Stimulated activated CD4-positive, alpha-beta T cell treated with anti-CD3 and anti-CD28 coated beads, Interleukin-1b, Interleukin-23, amount 100 ng/mL, for 48 hours (primary cell): ENCODE results near the gene HOXA7.

Experiments used
- DNase-seq: peaks from one replicate; pipeline ENCODE4 v3.0.0-alpha.2; 2020

Gene HOXA7

DNA sequence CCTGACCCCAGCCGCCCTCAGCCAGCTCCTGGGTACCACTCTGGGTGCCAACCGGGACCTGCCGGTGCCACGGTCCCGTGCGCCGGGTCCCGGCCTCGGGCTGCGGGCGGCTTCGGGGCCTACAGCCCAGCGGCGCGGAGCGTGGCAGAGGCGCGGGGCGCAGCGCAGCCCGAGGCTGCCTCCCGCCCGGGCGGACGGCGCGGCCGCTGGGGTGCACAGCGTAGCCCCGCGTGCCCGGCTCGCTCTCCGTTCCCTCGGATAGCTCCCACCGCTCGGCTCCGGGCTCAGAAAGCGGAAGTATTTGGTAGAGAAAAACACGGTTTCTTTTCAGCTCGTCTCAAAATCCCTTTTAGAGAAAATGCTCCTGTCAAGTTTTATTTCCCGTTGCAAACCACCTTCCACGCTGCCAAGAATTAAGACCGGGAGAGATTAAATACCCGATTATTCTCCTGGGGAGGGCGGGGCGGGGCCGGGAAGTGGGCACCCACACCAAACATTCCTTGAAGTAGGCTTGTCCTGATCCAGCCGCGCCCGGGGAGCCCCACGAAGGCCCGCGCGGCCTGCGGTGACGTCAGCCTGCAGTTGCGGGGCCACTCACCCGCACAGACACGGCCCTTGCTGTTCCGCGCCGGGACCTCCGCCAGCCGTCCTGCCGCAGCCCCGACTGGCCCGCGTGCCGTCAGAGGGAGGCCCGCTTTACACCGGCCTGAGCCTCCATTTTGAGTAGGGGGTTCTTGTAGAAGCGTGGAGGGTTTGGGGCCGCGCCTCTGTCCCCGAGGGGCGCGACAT, 36.3 kb upstream of the HOXA7 start:
- DNase-seq: no peak

DNA sequence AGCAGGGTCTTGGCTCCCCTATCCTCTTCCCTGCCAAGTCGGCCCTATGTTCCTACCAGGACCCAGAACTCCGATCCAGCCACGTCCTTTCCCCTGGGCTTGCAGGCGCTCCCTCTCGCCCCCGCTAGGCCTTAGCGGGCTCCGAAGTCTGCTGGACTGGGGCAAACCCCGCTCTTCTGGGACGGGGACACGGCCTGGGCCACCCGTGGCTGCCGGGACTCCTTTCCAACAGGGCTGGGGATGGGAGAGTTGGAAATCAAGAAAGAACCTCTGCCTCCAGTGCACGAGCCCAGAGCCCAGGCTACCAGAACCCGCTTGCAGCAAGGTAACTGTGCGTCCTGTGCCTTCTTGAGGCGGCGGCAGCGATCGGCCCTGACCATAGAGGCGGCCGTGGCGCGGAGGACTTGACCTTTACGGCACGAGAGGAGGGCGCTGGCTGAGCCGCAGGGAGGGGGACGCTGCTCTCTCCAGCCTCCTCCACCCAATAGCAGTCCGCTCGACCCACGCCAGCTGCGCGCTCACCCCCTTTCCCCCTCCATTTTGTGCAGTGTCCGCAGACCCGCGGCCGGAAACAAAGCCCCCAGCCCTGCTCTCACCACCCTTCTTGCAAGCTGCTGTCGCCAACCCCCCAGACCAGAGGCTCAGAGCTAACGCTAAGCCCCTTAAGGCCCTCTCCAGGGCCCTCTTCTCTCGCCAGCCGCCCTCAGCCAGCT, 35.5 kb upstream of the HOXA7 start:
- DNase-seq: no peak

DNA sequence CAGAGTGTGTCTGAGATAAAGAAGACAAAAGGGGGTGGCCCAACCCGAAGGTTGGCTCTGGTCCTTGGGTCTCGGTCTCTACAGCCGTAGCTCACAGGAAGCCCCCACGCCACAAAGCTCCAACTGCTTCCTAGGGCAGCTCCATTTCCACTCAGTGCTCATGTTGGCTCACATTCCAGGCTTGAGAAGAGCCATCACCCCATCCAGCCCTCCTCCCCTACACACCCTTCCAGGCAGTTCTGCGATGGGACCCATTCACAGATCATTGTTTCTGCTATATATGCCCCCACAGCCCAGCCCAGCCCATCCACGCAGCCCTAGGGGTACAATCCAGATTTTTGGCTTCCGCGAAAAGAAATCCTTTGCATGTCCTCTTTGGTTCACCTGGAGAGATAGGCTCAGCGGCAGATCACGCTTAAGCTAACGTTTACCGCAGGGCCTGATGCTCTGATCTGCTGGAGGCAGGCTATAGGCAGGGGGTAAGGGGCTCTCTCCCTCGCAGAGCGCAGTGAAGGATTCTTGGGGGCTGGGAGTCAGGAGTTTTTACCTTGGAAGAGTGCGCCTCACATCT, 34.8 kb upstream of the HOXA7 start:
- no peak for DNase-seq

DNA sequence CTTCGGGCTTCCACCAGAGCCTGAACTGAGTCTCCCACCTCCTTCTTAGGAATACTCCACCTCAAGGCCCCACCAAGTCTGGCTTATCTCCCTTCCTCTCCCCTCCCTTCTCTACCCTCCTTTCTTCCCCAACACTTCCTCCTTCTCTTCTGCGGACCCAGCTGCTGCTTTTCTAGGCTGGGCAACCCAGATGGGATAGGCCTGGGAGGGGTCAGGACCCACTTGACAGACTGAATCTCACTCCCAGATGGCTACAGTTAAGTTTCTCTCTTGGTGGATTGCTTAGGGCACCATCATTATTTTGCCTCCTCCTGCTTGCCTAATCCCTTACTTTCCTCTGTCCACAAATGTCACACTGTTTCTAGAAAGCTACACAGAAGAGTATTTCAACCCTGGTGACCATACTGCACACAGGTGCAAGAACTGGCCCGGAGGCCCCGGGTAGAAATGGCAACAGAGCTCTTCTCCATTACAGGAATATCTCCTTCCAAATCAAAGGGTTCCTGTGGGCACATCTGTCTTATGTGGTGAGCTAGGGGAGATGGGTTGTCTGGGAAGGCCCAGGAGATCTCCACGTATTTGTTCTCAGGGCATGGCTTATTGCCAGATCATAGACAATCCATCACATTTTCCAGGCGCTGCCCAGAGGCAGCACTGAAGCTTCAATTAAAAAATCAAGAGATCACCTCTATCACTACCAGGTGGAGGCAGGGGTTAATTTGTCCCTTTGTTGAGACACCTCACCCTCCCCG, 33.7 kb upstream of the HOXA7 start:
- DNase-seq: no peak

DNA sequence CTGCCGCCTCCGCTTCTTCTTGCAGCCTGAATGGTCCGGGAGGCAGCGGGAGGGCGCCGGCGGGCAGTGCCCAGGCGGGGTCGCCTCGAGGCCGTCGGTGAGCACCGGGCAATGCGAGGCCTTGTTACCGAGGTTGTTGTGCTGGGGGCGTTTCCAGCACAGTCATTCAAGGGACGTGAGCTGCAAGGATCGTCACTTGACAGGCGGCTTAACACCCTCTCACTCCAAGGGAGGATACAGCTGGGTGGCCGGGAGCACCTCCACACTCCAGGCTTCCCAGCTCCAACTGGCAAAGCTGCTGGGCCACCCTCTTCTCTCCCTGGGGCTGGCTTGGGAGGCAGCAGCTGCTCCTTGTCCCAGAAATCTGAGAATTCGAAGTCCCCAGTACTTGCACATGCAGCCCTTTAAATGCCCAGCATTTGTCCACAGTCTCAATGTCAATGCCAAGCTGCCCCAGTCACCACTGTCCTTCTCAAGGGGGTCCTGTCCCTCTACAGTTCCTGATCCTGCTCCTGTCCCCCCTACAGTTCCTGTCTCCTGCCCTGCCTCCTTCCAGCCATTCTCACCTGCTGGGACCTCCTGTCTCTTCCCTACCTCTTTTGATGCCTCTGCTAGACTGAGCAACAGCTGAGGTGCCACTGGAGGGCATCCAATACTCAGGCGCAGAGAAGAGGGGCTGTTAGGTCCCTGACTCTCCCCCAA, 33.0 kb upstream of the HOXA7 start:
- no peak for DNase-seq

DNA sequence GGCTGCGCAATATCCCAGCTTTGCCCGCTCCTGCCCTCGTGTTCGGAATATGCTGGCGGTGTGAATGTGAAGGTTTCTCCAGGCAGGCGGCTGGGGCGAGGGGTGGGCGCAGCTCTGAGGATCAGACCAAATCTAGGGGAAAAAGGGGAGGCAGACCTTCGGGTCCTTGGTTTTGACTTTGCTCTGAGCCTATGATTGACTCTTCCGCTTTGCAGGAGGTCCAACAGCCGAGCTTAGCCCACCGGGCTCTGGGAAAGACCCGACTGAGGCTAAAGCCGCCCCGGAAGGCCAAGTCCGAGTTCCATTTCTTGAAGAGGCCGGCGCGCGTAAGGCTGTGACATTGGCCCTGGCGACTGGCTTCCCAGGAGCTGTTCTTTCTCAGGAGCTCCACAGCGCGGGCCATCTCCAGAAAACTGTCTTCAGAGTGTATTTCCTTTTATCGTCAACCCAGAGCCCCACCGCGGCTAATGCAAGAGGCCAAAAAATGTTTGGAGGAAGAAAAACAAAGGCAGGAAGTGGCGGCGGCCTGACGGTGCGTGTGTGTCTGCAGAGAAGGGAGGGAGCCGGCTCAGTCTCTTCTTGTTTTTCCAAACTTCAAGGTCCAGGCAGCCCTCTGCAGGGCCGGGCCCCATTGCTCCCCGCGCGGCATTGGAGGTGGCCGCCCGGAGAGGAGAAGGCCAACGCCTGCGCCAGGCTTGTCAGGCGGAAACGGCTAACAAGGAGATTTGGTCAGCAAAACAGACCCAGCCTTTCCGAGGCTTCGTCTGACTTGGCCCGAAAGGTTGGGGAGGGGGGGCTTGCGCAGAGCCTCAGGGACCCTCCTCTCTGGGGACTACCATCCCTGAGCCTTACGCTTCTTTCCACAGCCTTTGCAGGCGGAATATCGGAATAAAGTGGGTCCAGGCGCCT, 32.2 kb upstream of the HOXA7 start:
- DNase-seq: no peak

DNA sequence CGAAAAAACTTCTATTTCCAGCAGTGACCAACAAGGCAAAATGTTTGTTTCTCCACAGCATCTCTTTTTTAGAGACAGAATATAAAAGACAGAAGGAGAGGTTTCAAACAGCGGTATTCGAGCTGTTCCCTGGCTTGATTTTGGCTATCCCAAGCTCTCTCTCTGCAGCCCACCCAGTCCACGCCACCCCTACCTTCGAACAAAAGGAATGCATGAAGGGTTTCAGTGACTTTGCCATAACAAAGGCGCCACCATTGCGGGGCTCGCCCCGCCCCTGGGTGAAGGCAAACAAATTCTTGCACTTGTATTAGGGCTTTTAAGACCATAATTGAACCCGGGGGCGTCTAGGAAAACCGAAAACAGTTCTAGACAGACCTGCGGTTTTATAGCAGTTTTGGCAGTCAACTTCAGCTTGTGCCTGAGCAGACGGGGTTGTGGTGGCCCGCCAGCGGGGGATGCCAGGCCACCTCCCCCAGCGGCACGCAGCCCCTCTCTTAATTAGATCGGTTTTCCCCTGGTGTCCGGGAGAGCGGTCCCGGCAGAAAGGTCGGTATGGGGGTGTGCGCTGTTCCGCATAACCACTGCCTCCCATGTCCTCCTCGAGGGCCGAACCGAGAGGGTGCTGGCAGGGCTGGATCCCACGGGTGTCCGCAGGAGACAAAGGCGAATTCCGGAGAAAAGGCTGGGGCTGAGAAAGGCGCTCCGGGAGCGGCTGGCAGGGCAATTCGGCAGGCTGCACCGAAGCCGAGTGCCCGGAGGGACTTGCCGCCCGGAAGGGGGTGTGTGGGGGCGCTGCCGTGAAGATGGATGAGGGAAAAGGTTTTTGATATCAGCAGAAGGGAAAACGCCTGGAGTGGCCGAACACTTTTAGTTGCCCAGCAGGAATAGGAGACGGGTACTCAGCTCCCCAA, 31.3 kb upstream of the HOXA7 start:
- no peak for DNase-seq

DNA sequence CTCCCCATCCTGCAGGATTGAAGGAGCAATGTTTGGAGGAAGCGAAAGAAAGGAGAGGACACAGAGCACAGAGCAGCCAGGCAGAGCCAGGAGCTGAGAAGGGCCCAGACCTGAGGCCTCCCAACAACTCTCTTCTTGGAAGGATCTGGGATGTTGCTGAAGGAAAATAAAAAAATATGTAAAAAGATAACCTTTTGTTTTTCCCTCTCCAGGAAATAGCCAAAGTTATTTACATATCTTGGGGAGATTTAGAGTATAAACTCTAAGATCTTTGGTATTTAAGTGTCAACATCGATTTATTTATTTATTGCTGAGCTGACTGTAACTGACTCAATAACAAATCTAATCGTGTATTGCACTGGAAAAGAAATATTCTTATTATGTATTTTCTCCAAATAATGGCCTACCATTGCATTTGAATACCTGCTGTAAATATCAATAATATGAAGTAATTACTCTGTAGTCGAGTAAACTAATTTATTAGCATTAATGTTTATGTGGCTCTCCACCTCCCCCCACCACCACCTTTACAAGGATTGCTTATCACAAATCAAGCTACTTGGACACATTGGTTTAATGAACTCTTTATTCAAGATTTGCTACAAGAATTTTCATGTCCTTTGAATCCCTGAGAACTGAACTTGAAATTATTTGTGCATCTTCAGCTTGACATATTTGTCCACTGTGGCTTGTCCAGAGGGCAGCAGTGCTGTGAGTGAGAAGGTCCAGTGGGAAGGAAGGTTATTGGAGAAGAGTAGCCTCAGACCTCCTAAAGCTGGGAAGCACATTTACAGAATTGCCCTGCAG, 30.4 kb upstream of the HOXA7 start:
- DNase-seq: no peak

DNA sequence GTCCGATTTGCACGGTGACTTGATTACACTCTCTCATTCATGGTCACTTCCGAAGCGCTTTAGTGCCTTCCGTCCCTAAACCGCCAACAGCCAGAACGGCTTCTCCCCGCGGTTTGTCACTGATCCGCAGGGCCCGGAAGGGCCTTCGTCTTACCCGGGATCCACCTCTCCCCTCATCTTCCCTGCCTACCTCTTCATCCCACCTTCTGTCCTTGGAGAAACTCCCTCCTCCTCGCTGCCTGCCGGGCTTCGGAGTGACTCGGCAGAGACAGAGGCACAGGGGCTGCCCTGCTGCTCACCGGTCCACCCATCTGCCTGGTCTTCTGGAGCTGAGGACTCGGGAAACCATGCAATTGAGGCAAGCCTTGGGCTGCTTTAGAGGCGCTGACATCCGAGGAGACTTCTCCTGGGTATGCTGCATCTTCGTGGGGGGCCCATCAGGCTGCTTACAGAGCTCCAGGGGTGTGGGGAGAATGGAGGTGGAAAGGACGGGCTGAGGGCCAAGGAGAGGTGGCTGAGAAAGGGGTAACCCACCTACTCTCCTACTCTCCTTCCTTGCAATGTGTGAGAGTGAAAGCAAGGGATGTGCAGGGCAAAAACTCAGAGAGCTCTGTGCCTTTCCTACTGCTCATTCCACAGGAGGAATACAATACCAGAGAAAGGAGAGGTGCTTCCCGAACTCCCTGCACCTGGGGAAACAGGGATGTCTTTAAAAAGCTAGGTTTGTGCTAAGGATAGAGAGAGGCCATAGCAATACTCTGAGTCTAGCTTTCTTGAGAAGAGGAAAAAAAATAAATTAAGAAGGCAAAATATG, 29.6 kb upstream of the HOXA7 start:
- no peak for DNase-seq

DNA sequence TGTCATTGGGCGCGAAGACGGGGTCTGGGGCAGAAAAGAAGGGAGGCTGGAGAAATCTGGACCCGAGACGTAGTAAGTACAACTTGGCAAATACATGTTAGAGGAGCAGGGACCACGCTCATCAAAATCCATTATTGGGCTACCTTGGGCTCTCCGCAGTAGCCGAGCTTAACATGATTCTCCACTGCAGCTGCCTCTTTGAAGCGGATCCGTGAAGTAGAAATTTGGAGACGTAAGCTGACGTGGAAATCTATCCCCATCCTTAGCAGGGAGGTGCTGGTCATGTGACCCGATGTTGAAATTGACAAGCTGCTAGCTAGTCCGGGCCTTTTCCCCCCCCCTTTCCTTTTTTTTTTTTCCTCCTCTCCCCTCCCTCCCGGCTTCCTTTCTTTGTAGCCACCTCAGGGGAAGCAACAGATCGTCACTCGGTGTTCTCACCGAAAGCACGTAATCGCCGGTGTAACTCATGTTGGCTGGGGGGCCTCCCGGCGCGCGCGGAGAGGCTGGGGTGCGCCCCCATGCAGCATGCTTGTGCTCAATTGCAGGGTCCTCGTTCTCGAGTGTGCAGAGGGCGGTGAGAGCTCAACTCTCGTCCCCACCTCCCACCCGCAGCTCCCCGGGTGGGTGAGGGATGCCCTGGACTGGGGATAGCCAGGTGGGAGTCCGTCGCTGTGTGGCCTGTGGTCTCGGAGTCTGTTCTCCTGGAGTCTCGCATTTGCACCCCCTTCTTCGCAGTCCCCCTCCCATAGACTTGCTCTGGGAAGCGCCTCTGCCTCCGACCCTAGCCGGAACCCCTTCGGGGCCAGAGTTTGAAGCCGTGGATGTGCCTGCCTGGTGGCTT, 28.8 kb upstream of the HOXA7 start, which contains the start of gene HOXA11:
TSS of gene HOXA11 (minus strand) at position 220 of the 841 bp plus-strand sequence. CDS start at position 132, 88 bp downstream.
- DNase-seq: no peak

DNA sequence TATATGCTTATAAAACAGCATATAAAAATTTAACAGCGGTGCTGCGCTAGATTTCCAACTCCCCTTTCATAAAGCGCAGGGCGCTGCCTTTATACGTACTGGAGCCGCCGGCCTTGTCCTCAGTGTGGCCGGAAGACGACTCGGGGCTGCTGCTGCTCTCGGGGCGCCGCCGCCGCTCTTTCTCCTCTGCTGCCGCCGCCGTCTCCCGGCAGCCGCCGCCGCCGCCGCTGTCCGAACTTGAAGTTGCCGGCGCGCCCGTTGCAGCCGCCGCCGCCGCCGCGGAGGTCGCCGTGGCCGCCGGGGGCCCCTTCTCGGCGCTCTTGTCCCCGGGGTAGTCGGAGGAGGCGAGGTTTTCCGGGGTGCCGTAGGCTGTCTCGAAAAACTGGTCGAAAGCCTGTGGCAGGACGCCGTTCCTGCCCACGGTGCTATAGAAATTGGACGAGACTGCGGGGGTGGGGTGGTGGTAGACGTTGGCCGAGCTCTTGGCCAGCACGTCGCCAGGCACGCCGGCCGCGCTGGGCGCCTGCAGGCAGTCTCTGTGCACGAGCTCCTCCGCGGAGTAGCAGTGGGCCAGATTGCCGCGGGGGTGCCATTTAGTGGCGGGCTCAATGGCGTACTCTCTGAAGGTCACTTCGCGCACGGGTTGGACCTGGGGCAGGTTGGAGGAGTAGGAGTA, 28.0 kb upstream of the HOXA7 start:
- DNase-seq: no peak

DNA sequence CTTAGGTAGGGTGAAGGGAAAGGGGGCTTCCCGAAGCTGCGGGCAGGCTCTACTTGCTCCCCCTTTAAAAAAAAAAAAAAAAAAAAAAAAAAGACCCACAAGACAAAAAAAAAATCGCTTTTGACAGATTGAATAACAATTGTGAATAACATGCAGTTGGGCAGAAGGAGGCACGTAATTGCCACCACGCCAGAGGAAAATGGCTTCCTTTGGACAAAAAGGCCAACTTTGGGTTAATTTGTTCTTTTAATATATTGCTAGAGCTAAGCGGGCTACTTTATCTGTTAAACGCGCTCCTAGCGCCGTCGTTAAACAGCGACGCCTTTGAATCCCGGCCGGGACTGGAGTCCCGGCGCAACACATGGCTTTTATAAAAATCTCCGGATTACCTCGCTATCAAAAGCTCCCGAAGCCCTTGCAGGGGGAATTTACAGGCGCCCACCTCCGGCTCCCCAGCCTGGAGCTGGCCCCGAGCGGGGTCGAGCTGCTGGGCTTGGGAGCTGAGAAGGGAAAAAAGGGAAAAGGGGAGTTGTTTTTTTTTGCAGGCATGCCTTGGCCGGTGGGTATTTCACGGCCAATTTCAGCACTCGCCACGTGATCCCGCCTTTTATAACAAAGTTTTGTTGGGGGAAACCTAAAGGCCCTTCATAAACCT, 27.3 kb upstream of the HOXA7 start:
- DNase-seq: no peak

DNA sequence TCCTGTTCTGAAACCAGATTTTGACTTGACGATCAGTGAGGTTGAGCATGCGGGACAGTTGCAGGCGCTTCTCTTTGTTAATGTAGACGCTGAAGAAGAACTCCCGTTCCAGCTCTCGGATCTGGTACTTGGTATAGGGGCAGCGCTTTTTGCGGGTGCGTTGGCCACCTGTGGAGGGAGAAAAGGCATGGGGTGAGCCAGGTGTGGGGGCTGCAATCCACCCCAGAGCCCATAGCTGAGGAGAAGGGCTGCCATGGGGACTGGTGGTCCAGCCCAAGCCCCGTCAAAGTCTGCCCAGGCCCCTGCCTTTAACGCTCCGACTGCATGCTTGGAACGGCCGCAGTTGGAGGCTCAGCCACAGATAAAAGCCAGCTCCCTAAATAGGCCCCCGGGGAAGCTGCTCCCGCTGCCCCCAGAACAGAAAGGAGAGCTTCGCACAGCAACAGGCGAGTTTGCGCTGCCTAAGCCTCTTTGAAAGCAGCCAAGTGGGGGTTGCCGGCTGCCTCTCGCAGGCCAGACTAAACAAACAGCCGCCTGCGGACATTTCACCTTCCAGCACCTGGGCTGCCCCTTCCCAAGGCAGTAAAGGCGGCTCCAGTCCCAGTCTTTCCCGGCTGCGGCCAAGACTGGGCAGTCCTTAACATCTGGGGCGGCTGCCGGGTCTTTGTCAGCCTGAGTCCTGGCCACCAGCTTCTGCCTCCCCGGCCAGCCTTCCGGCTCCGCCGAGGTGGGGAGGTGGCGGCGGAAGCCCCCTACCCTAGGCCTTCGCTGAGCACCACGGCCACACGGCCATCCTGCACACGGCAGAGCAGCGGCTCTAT, 26.6 kb upstream of the HOXA7 start:
- no peak for DNase-seq

DNA sequence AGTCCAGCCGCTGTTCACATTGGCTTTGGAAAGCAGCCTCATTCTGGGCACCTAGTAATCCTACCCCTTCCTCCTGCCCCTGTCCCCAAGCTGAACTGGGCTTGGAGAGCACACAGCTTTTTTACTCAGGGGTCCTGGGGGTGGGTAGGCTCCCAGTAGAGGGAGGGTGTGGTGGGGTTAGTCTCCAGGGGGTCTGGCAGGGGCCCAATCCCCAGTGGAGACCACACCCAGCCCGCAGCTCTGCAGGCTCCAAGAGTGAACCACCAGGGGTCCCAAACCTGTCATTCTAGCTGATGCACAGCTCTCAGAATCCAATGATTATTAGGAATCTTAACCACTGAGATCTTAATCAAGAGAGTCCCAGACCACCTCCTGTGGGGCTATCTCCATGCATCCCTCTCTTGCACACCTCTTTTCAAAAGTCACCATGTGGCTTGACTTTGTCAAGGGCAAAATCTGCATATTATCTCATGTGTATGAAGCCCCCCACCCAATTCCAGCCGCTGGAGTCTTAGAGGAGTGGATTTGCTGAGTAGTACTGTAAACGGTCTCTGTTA, 25.9 kb upstream of the HOXA7 start:
- no peak for DNase-seq

DNA sequence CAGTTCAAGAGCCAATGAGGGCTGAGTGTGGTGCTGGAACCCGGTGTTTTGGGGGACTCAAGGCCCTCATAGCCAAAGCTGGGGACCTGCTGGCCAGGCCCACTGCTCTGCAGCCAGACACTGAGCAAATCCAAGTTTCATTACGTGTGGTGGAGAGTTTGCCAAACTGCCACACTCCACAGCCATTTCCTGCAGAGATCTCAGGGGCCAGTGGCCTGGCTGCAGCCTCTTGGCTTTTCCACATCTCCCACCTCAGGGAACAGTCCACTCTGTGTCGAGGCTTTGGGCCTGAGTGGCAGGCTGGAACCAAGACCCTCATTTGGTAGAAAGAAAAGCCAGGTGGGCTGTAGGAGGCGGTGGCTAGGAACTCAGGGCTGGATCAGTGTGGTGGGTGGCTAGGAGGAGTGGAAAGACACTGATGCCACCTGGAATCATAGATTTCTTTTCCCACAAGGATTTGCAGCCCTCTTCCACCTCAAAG, 25.4 kb upstream of the HOXA7 start:
- no peak for DNase-seq
